ENCODE measurements around the gene LAMA4. TPM values are rescaled to one million over a fixed set of nuclear protein-coding genes. Genes with fewer than 3 reads are reported as not detected.
"Not testable (repeated sequence)": the region's sequence is repeated elsewhere in the genome, so short reads cannot be mapped to it uniquely, and the experiment has no call there.

LAMA4 gene
- total RNA-seq, 1 experiment from 2014 or later, result 9.4 TPM

GRCh38 chr6:112109262-112109661 lies 145.1 kb downstream of the LAMA4 start:
- Histone ChIP-seq H3K4me3 (ENCODE audit: low read length) (no peak overlapping the region), H3K4me2 (ENCODE audit: low read length) (no peak overlapping the region), H3F3A (ENCODE audit: low read length, unreplicated experiment) (no peaks in the 10 kb centered on the region), H2AFZ (ENCODE audit: low read length) (no peak overlapping the region), H3K36me3 (ENCODE audit: low read depth, low read length) (no peaks in the 10 kb centered on the region), H3K4me1 (ENCODE audit: insufficient read depth, low read length) (no peaks in the 10 kb centered on the region), H3K9ac (ENCODE audit: low read length) (no peak overlapping the region), H3K27me3 (ENCODE audit: low read length) (no peaks in the 10 kb centered on the region), H4K20me1 (ENCODE audit: low read length) (no peaks in the 10 kb centered on the region), H3K9me2 (replicated peaks; ENCODE audit: low read length) (no peaks in the 10 kb centered on the region), H3K79me2 (ENCODE audit: low read length) (no peaks in the 10 kb centered on the region), H3K27ac (ENCODE audit: low read length) (no peak overlapping the region), H3K9me3 (ENCODE audit: low read length) (no peaks in the 10 kb centered on the region)
- no peak for ATAC-seq
- intact Hi-C loops (cut with micrococcal nuclease), result no loop called here
- CTCF ChIA-PET, result no interaction called here
- no peak for DNase-seq
- TF ChIP-seq EZH2 (IDR thresholded peaks at IDR 0.05; ENCODE audit: low read length, unreplicated experiment) (no peak), CTCF (conservative IDR thresholded peaks at IDR 0.05; ENCODE audit: low read depth, low read length) (no peak), EZH2phosphoT487 (IDR thresholded peaks at IDR 0.05; ENCODE audit: borderline replicate concordance, low read length) (no peak)
- POLR2A ChIA-PET (ENCODE audit: unreplicated experiment), result no interaction called here
- no TSS peak for BruUV-seq (replicated peaks)

- TF ChIP-seq CTCF (conservative IDR thresholded peaks at IDR 0.05; ENCODE audit: low read depth, low read length) (no peak), EZH2 (IDR thresholded peaks at IDR 0.05; ENCODE audit: low read length, unreplicated experiment) (no peak), EZH2phosphoT487 (IDR thresholded peaks at IDR 0.05; ENCODE audit: borderline replicate concordance, low read length) (no peak)
- no peak for ATAC-seq
- Histone ChIP-seq H3K79me2 (ENCODE audit: low read length) (no peaks in the 10 kb centered on the region), H3K9me2 (replicated peaks; ENCODE audit: low read length) (no peaks in the 10 kb centered on the region), H2AFZ (ENCODE audit: low read length) (no peak overlapping the region), H3K36me3 (ENCODE audit: low read depth, low read length) (no peaks in the 10 kb centered on the region), H3K27ac (ENCODE audit: low read length) (no peak overlapping the region), H3K9me3 (ENCODE audit: low read length) (no peaks in the 10 kb centered on the region), H3K9ac (ENCODE audit: low read length) (no peak overlapping the region), H3K4me1 (ENCODE audit: insufficient read depth, low read length) (no peaks in the 10 kb centered on the region), H3F3A (ENCODE audit: low read length, unreplicated experiment) (no peaks in the 10 kb centered on the region), H3K4me2 (ENCODE audit: low read length) (no peak overlapping the region), H4K20me1 (ENCODE audit: low read length) (no peaks in the 10 kb centered on the region), H3K4me3 (ENCODE audit: low read length) (no peak overlapping the region), H3K27me3 (ENCODE audit: low read length) (no peaks in the 10 kb centered on the region)
- BruUV-seq (replicated peaks), result no TSS peak
- DNase-seq, result no peak
- ChIA-PET POLR2A (ENCODE audit: unreplicated experiment) (no interaction called here), CTCF (no interaction called here)
- intact Hi-C loops (cut with micrococcal nuclease), result no loop called here
These were observed 147.8 kb downstream of the LAMA4 start for GRCh38 chr6:112106562-112106961.

GRCh38 chr6:112106026-112106425 lies 148.3 kb downstream of the LAMA4 start:
- intact Hi-C loops (cut with micrococcal nuclease); H3F3A ChIP-seq (ENCODE audit: low read length, unreplicated experiment); H3K9me3 ChIP-seq (ENCODE audit: low read length); H3K79me2 ChIP-seq (ENCODE audit: low read length); H3K4me2 ChIP-seq (ENCODE audit: low read length); POLR2A ChIA-PET (ENCODE audit: unreplicated experiment); H3K36me3 ChIP-seq (ENCODE audit: low read depth, low read length); BruUV-seq (replicated peaks); H2AFZ ChIP-seq (ENCODE audit: low read length); H3K4me1 ChIP-seq (ENCODE audit: insufficient read depth, low read length); H3K27ac ChIP-seq (ENCODE audit: low read length); H3K9ac ChIP-seq (ENCODE audit: low read length); H3K4me3 ChIP-seq (ENCODE audit: low read length); CTCF ChIA-PET; DNase-seq; H3K9me2 ChIP-seq (replicated peaks; ENCODE audit: low read length); H3K27me3 ChIP-seq (ENCODE audit: low read length); H4K20me1 ChIP-seq (ENCODE audit: low read length); ATAC-seq: not testable (repeated sequence)
